ENCODE data around the gene BMP8A.
"Not testable (repeated sequence)": the region's sequence is repeated elsewhere in the genome, so short reads cannot be mapped to it uniquely, and the experiment has no call there.

The BMP8A gene

DNA sequence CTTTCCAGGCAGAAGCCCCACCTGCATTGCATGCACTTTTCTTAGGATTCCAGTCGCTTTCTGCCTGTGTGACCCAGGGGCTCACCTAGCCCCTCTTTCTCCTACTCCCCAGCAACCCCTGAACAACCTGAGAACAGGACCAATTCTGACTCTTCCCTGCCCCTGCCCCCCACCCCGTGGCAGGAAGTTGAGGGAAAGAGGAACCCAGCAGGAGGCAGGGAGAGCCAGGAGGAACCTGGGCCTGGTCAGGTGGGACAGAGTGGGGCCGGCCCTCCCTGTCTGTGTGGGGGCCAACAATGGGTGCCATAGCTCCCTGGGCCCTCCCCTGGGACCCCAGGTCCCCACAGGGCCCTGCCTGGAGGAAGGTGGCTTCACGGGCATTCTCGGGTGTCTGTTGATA, 6.1 kb downstream of the BMP8A start:
- Histone ChIP-seq H3K4me2 (ENCODE audit: low read length) (no peak overlapping the region), H3K36me3 (ENCODE audit: insufficient read depth, low read length) (no peaks in the 10 kb centered on the region), H3K4me3 (ENCODE audit: low read length) (no peak overlapping the region), H3K9ac (ENCODE audit: low read depth, low read length) (no peak overlapping the region), H3K27me3 (ENCODE audit: control insufficient read depth, insufficient read depth, low read length) (peaks cover 5% of the 10 kb centered on the region), H3K4me1 (ENCODE audit: control insufficient read depth, insufficient read depth, low read length) (peaks cover 8% of the 10 kb centered on the region), H3K9me3 (replicated peaks; ENCODE audit: low read length) (no peaks in the 10 kb centered on the region)

DNA sequence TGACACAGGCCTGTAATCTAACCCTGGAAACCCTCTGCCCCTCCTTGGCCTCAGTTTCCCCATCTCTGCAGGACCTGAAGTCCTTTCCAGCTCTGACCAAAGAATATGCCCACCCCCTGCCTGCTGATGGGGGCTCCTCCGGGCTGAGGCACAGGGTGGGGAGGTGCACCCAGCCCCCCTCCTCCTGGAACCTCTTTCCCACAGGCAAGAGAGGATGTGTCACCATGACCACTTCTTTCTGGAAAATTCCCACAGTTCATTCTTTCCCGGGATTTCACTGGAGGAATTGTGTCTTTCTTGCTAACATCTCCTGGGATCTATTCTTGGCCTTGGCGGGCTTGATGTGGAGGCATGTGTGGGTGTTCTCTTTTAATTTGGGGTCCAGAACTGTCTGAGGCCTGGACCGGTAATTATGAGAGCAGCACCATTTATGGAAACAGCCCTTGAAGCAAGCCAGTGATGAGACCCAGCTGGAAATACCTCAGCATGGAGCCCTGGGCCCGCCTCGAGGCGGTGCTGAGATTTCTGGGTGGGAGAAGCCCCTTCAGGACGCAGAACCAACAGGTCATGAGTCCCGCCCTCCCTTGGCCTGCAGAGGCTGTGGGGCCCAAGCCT, 6.8 kb downstream of the BMP8A start:
- H3K4me2 ChIP-seq (ENCODE audit: low read length); H3K4me1 ChIP-seq (ENCODE audit: control insufficient read depth, insufficient read depth, low read length); H3K27me3 ChIP-seq (ENCODE audit: control insufficient read depth, insufficient read depth, low read length); H3K9me3 ChIP-seq (replicated peaks; ENCODE audit: low read length); H3K4me3 ChIP-seq (ENCODE audit: low read length); H3K9ac ChIP-seq (ENCODE audit: low read depth, low read length); H3K36me3 ChIP-seq (ENCODE audit: insufficient read depth, low read length): not testable (repeated sequence)

DNA sequence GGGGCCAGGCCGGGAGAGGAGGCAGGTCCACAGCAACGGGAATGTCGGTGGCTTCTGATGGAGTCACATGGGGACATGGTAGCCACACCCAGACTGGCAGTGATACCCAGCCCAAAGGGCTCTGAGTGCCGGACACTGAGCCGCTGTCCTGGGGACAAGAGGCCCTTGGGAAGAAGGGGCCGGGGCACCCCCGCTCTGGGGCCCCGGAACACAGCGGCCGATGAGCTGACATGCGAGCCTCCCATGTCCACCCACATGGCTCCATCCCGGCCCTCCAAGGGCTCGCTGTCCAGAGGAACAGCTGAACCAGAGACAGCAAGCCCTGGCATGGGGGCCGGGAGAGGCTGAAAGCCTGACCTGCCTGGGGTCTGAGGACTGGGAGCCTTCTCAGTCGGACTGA, 7.4 kb downstream of the BMP8A start:
- H3K9ac ChIP-seq (ENCODE audit: low read depth, low read length); H3K27me3 ChIP-seq (ENCODE audit: control insufficient read depth, insufficient read depth, low read length); H3K9me3 ChIP-seq (replicated peaks; ENCODE audit: low read length); H3K36me3 ChIP-seq (ENCODE audit: insufficient read depth, low read length); H3K4me2 ChIP-seq (ENCODE audit: low read length); H3K4me3 ChIP-seq (ENCODE audit: low read length); H3K4me1 ChIP-seq (ENCODE audit: control insufficient read depth, insufficient read depth, low read length): not testable (repeated sequence)

DNA sequence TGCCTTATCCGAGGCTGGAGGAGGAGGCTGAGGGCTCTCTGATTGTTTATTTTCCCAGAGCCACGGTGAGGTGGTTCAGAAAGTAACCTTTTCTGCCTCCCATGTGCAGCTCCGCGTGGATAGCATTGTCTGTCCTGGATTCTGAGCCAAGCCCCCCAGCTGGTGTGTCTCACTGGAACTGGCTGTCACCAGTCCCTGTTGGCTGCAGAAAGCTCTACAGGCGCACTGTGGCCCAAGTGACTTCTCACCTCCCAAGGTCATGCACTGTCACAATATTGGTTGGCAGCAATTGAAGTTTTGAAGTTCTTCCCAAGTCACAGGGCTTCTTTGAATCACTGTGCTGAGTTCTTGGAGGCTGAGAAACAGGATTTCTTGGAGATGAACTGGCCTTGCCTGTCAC, 8.2 kb downstream of the BMP8A start:
- Histone ChIP-seq H3K4me1 (ENCODE audit: control insufficient read depth, insufficient read depth, low read length) (no peaks in the 10 kb centered on the region), H3K4me2 (ENCODE audit: low read length) (no peak overlapping the region), H3K4me3 (ENCODE audit: low read length) (no peak overlapping the region), H3K9ac (ENCODE audit: low read depth, low read length) (no peak overlapping the region), H3K9me3 (replicated peaks; ENCODE audit: low read length) (no peaks in the 10 kb centered on the region), H3K36me3 (ENCODE audit: insufficient read depth, low read length) (no peaks in the 10 kb centered on the region), H3K27me3 (ENCODE audit: control insufficient read depth, insufficient read depth, low read length) (no peaks in the 10 kb centered on the region)

DNA sequence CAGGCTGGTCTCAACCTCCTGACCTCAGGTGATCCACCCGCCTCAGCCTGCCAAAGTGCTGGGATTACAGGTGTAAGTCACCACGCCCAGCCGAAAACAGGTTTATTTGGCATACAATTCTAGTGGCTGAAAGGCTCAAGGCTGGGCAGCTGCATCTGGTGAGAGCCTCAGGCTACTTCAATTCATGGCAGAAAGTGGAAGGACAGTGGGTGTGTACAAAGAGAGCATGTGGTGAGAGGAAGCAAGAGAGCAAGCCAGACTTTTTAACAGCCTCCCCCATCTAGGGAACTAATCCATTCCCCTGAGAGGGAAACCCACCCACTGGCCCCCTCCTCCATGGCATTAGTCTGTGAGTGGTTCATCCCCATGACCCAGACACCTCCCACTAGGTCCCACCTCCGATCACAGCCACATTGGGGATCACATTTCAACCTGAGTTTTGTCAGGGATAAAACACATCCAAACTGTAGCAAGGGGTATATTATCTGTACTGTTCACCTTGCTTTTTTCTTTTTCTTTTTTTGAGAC, 9.5 kb downstream of the BMP8A start:
- Histone ChIP-seq H3K4me1 (ENCODE audit: control insufficient read depth, insufficient read depth, low read length) (no peaks in the 10 kb centered on the region), H3K9ac (ENCODE audit: low read depth, low read length) (no peak overlapping the region), H3K4me3 (ENCODE audit: low read length) (no peak overlapping the region), H3K4me2 (ENCODE audit: low read length) (no peak overlapping the region), H3K27me3 (ENCODE audit: control insufficient read depth, insufficient read depth, low read length) (no peaks in the 10 kb centered on the region), H3K36me3 (ENCODE audit: insufficient read depth, low read length) (no peaks in the 10 kb centered on the region), H3K9me3 (replicated peaks; ENCODE audit: low read length) (no peaks in the 10 kb centered on the region)

DNA sequence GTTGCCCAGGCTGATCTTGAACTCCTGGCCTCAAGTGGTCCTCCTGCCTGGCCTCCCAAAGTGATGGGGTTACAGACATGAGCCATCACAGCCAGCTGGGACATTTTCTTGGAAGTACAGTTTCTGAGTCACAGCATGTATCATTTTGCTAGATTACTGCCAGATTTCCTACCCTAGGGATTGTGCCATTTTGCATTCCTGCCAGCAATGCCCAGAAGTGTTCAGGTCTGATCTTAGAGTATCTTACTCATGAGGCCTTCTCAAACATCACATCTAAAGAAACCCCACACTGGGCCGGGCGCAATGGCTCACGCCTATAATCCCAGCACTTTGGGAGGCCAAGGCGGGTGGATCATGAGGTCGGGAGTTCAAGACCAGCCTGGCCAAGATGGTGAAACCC, 10.2 kb downstream of the BMP8A start:
- no peak overlapping the region for H3K9ac ChIP-seq (ENCODE audit: low read depth, low read length)
- H3K4me2 ChIP-seq (ENCODE audit: low read length) = no peak overlapping the region
- no peaks in the 10 kb centered on the region for H3K36me3 ChIP-seq (ENCODE audit: insufficient read depth, low read length)
- H3K27me3 ChIP-seq (ENCODE audit: control insufficient read depth, insufficient read depth, low read length) = no peaks in the 10 kb centered on the region
- H3K4me3 ChIP-seq (ENCODE audit: low read length) = no peak overlapping the region
- H3K9me3 ChIP-seq (replicated peaks; ENCODE audit: low read length) = no peaks in the 10 kb centered on the region
- no peaks in the 10 kb centered on the region for H3K4me1 ChIP-seq (ENCODE audit: control insufficient read depth, insufficient read depth, low read length)

DNA sequence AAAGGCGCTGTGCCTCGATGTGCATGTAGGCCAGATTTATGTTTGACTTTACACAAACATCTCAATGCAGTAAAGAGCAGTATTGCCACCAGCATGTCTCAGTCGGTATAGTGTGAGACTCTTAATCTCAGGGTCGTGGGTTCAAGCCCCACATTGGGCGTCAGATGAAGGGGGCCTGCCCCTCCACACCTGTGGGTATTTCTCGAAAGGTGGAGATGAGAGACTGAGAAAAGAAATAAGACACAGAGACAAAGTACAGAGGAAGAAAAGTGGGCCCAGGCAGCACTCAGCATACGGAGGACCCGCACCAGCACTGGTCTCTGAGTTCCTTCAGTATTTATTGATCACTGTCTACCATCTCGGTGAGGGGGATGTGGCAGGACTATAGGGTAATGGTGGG, 13.0 kb downstream of the BMP8A start:
- H3K9me3 ChIP-seq (replicated peaks; ENCODE audit: low read length); H3K4me3 ChIP-seq (ENCODE audit: low read length); H3K9ac ChIP-seq (ENCODE audit: low read depth, low read length); H3K4me2 ChIP-seq (ENCODE audit: low read length); H3K36me3 ChIP-seq (ENCODE audit: insufficient read depth, low read length); H3K27me3 ChIP-seq (ENCODE audit: control insufficient read depth, insufficient read depth, low read length): not testable (repeated sequence)
- peaks cover 13% of the 10 kb centered on the region for H3K4me1 ChIP-seq (ENCODE audit: control insufficient read depth, insufficient read depth, low read length)

DNA sequence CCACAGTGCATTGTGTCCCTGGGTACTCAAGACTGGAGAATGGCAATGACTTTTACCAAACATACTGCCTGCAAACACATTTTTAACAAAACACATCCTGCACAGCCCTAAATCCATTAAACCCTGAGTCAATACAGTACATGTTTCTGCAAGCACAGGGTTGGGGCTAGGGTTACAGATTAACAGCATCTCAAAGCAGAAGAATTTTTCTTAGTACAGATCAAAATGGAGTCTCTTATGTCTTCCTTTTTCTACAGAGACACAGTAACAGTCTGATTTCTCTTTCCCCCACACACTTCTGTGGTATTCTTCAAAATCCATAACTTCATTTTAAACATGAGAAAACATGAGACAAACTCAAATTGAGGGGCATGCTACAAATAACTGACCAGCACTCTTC, 13.9 kb downstream of the BMP8A start:
- no peaks in the 10 kb centered on the region for H3K9me3 ChIP-seq (replicated peaks; ENCODE audit: low read length)
- no peak overlapping the region for H3K9ac ChIP-seq (ENCODE audit: low read depth, low read length)
- H3K36me3 ChIP-seq (ENCODE audit: insufficient read depth, low read length) = no peaks in the 10 kb centered on the region
- H3K4me3 ChIP-seq (ENCODE audit: low read length) = no peak overlapping the region
- H3K4me2 ChIP-seq (ENCODE audit: low read length) = no peak overlapping the region
- H3K4me1 ChIP-seq (ENCODE audit: control insufficient read depth, insufficient read depth, low read length) = peaks cover 17% of the 10 kb centered on the region
- no peaks in the 10 kb centered on the region for H3K27me3 ChIP-seq (ENCODE audit: control insufficient read depth, insufficient read depth, low read length)

DNA sequence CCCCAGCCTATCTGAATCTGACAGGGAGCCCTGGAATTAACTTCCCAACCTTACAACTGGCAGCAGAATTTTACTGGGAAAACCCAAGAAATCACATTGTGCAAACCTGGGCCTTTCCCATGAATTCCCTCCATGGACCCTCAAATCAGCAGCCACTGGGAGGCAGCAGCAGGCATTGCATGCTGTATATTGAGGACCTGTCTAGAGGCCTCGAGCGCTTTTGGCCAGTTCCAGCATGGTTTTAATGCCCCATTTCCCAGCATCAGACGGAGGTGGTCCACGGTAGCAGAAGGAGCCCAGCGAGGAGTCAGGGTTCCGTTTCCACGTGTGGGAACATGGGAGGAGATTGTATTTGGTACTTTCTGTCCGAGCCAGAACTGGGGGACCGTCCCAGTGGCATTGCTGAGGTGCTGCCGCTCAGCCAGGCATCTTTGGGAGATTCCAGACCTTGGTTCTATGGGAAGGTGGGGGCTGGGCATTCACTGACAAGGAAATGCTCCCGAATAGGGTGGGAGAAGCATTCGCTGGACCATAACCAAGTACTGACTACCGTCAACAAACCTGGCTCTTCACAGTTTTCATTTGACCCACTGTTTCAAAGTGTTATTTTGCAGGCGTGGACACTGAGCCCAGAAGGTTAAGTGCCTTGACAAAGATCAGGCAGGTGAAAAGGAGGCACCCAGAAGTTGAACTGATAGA, 15.9 kb downstream of the BMP8A start:
- no peak overlapping the region for H3K9ac ChIP-seq (ENCODE audit: low read depth, low read length)
- no peak overlapping the region for H3K4me2 ChIP-seq (ENCODE audit: low read length)

DNA sequence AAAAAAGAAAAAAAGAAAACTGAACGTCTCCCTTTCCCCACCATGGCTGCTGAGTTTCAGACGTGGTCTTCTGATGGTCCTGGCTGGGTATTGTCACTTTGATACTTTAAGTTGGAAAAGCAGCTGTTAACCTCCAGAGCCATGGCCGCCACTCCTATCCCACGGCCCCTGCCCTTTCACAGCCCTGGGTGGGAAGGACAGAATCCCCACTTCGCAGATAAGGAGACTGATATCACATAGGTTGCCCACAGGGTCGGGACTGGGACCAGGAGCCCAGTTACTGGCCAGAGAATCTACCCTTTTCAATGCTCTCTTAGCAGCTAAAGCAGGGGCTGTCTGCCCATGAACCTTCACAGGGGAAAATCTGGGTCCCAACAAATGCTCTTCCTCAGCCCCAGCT, 16.8 kb downstream of the BMP8A start:
- H3K4me1 ChIP-seq (ENCODE audit: control insufficient read depth, insufficient read depth, low read length) = peaks cover 17% of the 10 kb centered on the region
- no peaks in the 10 kb centered on the region for H3K36me3 ChIP-seq (ENCODE audit: insufficient read depth, low read length)
- no peak overlapping the region for H3K4me2 ChIP-seq (ENCODE audit: low read length)
- H3K9me3 ChIP-seq (replicated peaks; ENCODE audit: low read length) = no peaks in the 10 kb centered on the region
- H3K27me3 ChIP-seq (ENCODE audit: control insufficient read depth, insufficient read depth, low read length) = no peaks in the 10 kb centered on the region
- no peak overlapping the region for H3K9ac ChIP-seq (ENCODE audit: low read depth, low read length)
- H3K4me3 ChIP-seq (ENCODE audit: low read length) = no peak overlapping the region

More for the DNA sequence above, 15.9 kb downstream of the BMP8A start:
- Histone ChIP-seq H3K27me3 (ENCODE audit: control insufficient read depth, insufficient read depth, low read length) (no peaks in the 10 kb centered on the region), H3K36me3 (ENCODE audit: insufficient read depth, low read length) (no peaks in the 10 kb centered on the region), H3K4me3 (ENCODE audit: low read length) (no peak overlapping the region), H3K9me3 (replicated peaks; ENCODE audit: low read length) (no peaks in the 10 kb centered on the region), H3K4me1 (ENCODE audit: control insufficient read depth, insufficient read depth, low read length) (peaks cover 17% of the 10 kb centered on the region)

DNA sequence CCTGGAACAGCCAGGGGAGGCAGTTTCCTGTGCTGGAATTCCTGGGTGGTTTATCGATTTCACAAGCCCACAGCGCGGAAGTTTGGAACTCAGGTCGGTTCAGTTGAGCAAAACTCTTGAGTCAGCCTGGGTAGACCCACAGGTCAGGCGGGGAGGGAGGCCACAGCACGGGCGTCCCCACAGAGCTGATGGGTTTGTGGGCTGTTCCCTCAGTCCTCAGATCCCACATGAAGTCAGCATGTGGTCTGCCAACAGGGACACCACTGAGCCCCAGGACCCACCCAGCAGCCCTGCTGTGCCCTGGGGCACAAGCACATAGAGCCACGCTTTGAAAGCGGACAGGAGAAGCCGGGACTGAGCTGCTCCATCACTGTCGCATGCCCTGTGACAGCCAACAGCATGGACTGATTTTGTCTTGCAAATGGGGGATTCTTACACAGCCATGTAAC, 17.4 kb downstream of the BMP8A start:
- no peak overlapping the region for H3K4me3 ChIP-seq (ENCODE audit: low read length)
- no peaks in the 10 kb centered on the region for H3K27me3 ChIP-seq (ENCODE audit: control insufficient read depth, insufficient read depth, low read length)

More for the DNA sequence above, 17.4 kb downstream of the BMP8A start:
- peak overlapping the region; percentile 60 for H3K4me2 ChIP-seq (ENCODE audit: low read length)
- H3K9me3 ChIP-seq (replicated peaks; ENCODE audit: low read length) = no peaks in the 10 kb centered on the region
- peak overlapping the region; percentile 21 for H3K9ac ChIP-seq (ENCODE audit: low read depth, low read length)
- H3K36me3 ChIP-seq (ENCODE audit: insufficient read depth, low read length) = no peaks in the 10 kb centered on the region
- peaks cover 17% of the 10 kb centered on the region for H3K4me1 ChIP-seq (ENCODE audit: control insufficient read depth, insufficient read depth, low read length)
